ENCODE data around the gene PCP4L1.

- TF ChIP-seq CTCF (conservative IDR thresholded peaks at IDR 0.05) = no peak
- no peak for TF ChIP-seq EZH2 (IDR thresholded peaks at IDR 0.05; ENCODE audit: low read depth)
Observed at GRCh38 chr1:161273402-161273801, 14.9 kb downstream of the PCP4L1 start.

All from PC-9 (cell line).